ENCODE data around the gene RSAD2. TPM values are rescaled to one million over a fixed set of nuclear protein-coding genes. Genes with fewer than 3 reads are reported as not detected.

The RSAD2 gene
- total RNA-seq, 1 donor from 2014 or later, result 21.9 TPM

GRCh38 chr2:6945821-6946220 lies 68.2 kb downstream of the RSAD2 start:
- no peaks in the 10 kb centered on the region for H3K9me3 ChIP-seq
- H3K4me1 ChIP-seq, result no peaks in the 10 kb centered on the region
- H3K27me3 ChIP-seq (ENCODE audit: low read depth), result no peaks in the 10 kb centered on the region
- intact Hi-C loops (cut with DNase I), result no loop called here
- no peak overlapping the region for H3K27ac ChIP-seq
- DNase-seq (no peak), ATAC-seq (no peak)
- TF ChIP-seq, protein P1, sequence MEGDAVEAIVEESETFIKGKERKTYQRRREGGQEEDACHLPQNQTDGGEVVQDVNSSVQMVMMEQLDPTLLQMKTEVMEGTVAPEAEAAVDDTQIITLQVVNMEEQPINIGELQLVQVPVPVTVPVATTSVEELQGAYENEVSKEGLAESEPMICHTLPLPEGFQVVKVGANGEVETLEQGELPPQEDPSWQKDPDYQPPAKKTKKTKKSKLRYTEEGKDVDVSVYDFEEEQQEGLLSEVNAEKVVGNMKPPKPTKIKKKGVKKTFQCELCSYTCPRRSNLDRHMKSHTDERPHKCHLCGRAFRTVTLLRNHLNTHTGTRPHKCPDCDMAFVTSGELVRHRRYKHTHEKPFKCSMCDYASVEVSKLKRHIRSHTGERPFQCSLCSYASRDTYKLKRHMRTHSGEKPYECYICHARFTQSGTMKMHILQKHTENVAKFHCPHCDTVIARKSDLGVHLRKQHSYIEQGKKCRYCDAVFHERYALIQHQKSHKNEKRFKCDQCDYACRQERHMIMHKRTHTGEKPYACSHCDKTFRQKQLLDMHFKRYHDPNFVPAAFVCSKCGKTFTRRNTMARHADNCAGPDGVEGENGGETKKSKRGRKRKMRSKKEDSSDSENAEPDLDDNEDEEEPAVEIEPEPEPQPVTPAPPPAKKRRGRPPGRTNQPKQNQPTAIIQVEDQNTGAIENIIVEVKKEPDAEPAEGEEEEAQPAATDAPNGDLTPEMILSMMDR (IDR thresholded peaks at IDR 0.05), result no peak
- H3K4me3 ChIP-seq, result no peak overlapping the region
- H3K36me3 ChIP-seq, result peaks cover 6% of the 10 kb centered on the region

GRCh38 chr2:6946722-6947121 lies 69.1 kb downstream of the RSAD2 start:
- Histone ChIP-seq H3K27me3 (ENCODE audit: low read depth) (no peaks in the 10 kb centered on the region), H3K9me3 (no peaks in the 10 kb centered on the region), H3K27ac (no peak overlapping the region), H3K4me1 (no peaks in the 10 kb centered on the region), H3K36me3 (peaks cover 1% of the 10 kb centered on the region), H3K4me3 (no peak overlapping the region)
- TF ChIP-seq, protein P1 (IDR thresholded peaks at IDR 0.05), result no peak
- ATAC-seq (peak in 1 of 2 donors; percentile 29), DNase-seq (no peak)
- intact Hi-C loops (cut with DNase I), result no loop called here

Other genes with a start within 250 kb of the RSAD2 start
- gene CMPK2, start 11.9 kb upstream of the RSAD2 start, total RNA-seq, result 43.3 TPM
- 13.9 TPM for gene RNF144A, start 39.6 kb downstream of the RSAD2 start, total RNA-seq